ENCODE results near the gene ABHD4.
"Not testable (repeated sequence)": the region's sequence is repeated elsewhere in the genome, so short reads cannot be mapped to it uniquely, and the experiment has no call there.

The ABHD4 gene

GRCh38 chr14:22561661-22562579 lies 36.2 kb upstream of the ABHD4 start:
- no peak for DNase-seq

DNA sequence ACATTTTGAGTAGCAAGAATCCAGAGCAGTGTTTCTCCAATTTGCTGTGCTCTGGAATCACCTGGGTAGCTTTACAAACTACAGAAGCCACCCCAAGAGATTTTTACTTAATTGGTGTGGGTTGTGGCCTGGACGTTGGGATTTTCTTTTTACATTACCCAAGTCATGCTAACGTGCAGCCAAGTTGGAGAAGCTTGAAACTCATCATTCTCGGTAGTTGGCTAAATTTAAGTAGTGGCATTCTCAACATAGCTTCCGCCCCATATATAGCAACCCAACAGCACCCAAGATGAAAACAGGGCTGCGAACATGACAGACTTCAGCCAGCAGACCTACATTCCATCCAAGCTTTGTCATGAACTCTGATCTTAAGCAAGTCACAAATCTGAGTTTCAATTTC lies 34.1 kb upstream of the ABHD4 start:
- DNase-seq, result no peak

DNA sequence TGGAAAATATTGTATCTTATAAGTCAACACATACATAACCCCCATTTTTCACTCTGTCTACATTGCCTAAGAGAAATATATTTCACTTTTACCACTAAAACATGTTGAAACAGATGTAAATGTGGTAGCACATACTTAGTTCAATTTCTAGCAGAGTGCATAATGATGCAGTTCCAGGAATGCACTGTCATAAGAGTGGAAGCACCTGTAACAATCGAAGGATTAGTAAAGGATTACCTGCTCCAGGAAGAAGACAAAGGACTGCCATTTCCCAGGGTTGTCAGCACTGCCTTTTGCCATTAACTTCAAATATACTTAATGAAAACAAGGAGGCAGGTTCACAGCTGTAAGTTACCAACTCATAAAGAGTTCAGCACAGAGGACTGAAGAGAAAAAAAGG lies 33.6 kb upstream of the ABHD4 start:
- DNase-seq, result no peak

DNA sequence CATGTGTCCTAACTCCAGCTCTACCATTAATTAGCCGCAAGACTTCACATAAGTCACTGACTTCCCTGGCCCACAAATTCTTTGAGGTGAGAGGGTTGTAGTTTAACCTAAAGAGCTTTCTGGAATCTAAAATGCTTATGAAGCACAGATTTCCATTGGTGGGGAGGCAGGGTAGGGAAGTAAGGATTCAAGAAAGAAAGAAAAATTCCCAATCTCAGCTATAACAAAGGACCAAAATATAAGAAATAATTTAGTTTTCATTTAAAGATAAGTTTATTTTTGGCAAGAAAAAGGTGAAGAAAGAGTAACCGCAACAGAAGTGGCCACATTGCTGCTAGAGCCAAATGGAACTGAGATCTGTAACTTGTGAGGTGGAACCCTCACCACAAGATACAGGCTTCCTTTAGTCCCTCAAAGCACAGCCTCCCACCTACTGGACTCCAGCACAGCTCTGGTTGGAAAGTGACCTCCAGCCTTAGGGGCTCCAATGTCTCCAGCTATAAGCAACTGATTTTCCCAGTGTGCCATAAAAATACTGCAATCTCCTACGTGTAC lies 32.6 kb upstream of the ABHD4 start:
- no peak for DNase-seq

DNA sequence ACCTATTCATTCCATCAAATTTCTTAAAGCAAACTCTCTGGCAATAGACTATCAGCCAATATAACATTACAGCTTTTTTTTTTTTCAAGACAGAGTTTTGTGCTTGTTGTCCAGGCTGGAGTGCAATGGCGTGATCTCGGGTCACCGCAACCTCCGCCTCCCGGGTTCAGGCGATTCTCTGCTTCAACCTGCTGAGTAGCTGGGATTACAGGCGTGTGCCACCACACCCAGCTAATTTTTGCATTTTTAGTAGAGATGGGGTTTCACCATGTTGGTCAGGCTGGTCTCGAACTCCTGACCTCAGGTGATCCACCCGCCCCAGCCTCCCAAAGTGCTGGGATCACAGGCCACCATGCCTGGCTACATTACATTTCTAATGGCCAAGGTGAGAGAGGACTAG lies 31.8 kb upstream of the ABHD4 start:
- DNase-seq, result not testable (repeated sequence)

DNA sequence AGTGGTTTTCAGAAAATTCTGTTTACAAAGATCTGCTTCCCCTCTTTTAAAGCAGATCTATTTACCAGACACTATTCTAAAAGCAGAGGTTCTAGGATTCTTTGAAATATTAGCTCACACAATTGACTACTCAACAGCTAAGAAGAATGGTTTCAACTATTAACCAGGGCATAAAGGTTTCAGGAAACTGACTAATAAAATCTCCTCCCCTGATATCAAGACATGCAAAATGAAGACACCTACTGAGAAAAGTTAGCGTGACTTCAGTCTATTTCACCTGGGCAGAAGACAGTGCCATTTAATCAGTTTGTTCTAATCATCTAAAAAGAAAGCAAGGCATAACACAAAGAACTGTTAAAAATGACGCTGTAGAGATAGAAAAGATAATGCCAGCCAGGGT lies 31.3 kb upstream of the ABHD4 start:
- DNase-seq, result no peak

- no peak for DNase-seq
Observed at GRCh38 chr14:22567437-22567836, 30.7 kb upstream of the ABHD4 start.

GRCh38 chr14:22569106-22569736 lies 28.9 kb upstream of the ABHD4 start:
- DNase-seq, result no peak

- no peak for DNase-seq
Observed at GRCh38 chr14:22569737-22570131, 28.4 kb upstream of the ABHD4 start.

DNA sequence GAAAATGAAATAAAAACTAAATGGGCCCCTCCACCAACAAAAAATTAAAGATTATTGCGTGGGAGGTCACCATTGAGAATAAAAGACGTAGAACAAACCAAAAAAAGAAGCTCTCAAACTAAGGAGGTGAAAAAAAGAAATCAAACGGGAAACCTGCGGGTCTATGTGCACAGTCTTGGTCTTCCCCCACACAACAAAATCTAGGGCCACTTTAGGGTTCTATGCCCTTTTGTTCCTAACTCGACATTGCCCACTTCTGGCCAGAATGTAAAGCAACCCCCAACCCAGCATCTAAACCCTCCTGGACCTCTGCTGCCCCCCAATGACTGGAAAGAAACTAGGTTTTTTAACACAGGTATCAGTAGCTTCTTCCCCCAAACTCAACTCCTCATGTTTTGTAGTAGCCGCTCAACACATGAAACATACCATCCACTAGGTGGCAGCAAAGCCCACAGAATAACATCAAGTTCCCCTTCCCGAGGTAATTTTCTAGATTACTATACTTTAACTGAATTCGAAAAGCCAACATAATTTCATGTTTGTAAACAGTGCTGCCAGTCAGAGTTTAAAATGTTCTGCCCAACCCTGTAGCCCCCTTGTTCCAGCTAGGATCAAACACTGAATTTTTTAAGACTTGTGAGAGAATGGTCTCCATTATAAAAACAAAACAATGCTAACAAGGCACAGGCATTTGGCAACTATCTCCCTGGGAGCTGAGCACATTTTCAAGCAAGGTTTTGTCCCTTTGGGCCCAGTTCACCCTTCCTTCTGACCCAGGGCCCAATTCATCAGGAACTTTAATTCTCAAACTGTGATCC lies 27.8 kb upstream of the ABHD4 start:
- peak; percentile 73 for DNase-seq

GRCh38 chr14:22572562-22573058 lies 25.5 kb upstream of the ABHD4 start:
- no peak for DNase-seq

DNA sequence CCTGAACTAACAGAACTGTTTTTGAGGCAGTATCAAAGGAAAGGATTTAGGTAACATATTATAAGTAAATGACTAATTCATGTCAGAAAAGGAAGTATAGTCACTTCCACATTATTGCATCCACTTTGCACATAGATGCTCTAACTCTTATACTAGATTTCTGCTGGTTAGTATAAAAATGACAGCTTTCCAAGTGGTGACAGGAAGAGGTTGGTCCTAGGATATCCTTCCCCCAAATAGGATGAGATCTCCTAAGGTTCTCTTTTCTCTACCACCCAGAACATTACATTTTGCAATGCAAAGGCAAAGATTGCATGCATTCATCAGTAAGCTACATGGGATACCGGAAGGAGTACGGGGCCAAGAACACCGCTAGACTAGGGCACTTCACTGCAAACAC lies 24.3 kb upstream of the ABHD4 start:
- DNase-seq, result no peak

GRCh38 chr14:22577334-22577908 lies 20.7 kb upstream of the ABHD4 start:
- no peak for DNase-seq

- DNase-seq, result no peak
Observed at GRCh38 chr14:22579236-22579635, 18.9 kb upstream of the ABHD4 start.

- no peak for DNase-seq
Observed at GRCh38 chr14:22579881-22580280, 18.2 kb upstream of the ABHD4 start.

GRCh38 chr14:22580625-22581024 lies 17.5 kb upstream of the ABHD4 start:
- no peak for DNase-seq

DNA sequence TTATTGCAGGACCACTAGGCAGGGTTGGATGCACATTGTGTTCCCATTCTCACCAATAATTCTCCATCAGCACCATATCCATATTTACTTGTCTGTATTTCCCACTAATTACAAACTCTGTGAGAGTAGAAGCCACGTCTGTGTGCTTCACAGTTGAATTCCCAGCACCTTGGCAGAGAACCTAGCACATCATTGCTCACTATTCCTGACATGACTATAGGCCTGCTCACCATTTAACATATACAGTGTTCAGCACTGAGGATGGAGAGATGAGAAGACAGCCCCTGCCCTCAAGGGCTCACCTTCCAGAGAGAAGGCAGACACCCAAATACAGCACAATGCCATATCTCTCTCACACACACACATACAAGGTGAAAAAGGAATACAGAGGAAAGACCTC lies 14.1 kb upstream of the ABHD4 start:
- DNase-seq, result no peak

DNA sequence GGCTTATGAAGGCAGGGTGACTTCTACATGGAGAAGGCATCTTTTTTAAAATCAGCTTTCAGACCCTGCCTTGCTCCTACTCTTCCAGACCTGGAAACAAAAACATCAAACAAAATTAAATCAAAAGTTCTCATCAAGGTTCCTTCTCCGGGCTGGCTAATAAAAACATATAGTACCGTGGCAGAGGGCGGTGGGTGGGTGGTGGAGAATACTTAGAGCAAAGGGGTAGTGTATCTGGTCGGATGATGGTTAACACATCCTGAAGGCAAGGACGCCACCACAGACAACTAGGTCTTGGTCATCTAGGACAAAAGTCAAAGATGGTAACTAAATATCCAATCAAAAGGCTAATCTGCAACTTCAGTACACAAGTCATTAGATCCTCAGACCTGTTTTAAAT lies 10.9 kb upstream of the ABHD4 start:
- DNase-seq, result no peak

- DNase-seq, result not testable (repeated sequence)
Observed at GRCh38 chr14:22587677-22588422, 10.2 kb upstream of the ABHD4 start.

GRCh38 chr14:22588526-22589095 lies 9.5 kb upstream of the ABHD4 start:
- no peak for DNase-seq

GRCh38 chr14:22589096-22589839 lies 8.8 kb upstream of the ABHD4 start, which contains the start of gene DAD1:
TSS of gene DAD1 (minus strand) at chr14:22589224. CDS start at chr14:22589157, 67 bp downstream.
- peak; percentile 99 for DNase-seq
